Stimulated activated CD4-positive, alpha-beta T cell treated with anti-CD3 and anti-CD28 coated beads, Interleukin-2, amount 100 ng/mL, for 24 hours (primary cell): ENCODE measurements around the gene GRK3.
"Not testable (repeated sequence)": the region's sequence is repeated elsewhere in the genome, so short reads cannot be mapped to it uniquely, and the experiment has no call there.

Experiments
- DNase-seq, 2 donors: peaks; one replicate each; pipeline ENCODE4 v3.0.0-alpha.2; 2020

Gene GRK3

GRCh38 chr22:25564320-25564978 is at the start of gene GRK3:
TSS of gene GRK3 (plus strand) at chr22:25564675. CDS start at chr22:25565041, 366 bp downstream.
- peak; percentile 62 to 74 for DNase-seq

- DNase-seq = no peak
These were observed 46.3 kb upstream of the GRK3 start for GRCh38 chr22:25518000-25518663.

- DNase-seq = no peak
These were observed 39.1 kb upstream of the GRK3 start for GRCh38 chr22:25525376-25525775.

GRCh38 chr22:25525804-25526584 is 38.5 kb upstream of the GRK3 start:
- DNase-seq = not testable (repeated sequence)

- not testable (repeated sequence) for DNase-seq
These were observed 37.5 kb upstream of the GRK3 start for GRCh38 chr22:25527016-25527415.

- DNase-seq = not testable (repeated sequence)
These were observed 36.4 kb upstream of the GRK3 start for GRCh38 chr22:25528068-25528467.

GRCh38 chr22:25529059-25529458 is 35.4 kb upstream of the GRK3 start:
- not testable (repeated sequence) for DNase-seq

GRCh38 chr22:25529541-25530137 is 34.8 kb upstream of the GRK3 start:
- not testable (repeated sequence) for DNase-seq

GRCh38 chr22:25531677-25532076 is 32.8 kb upstream of the GRK3 start:
- not testable (repeated sequence) for DNase-seq

- DNase-seq = no peak
These were observed 29.8 kb upstream of the GRK3 start for GRCh38 chr22:25534724-25535123.

- DNase-seq = no peak
These were observed 27.9 kb upstream of the GRK3 start for GRCh38 chr22:25536589-25536988.

- DNase-seq = no peak
These were observed 24.1 kb upstream of the GRK3 start for GRCh38 chr22:25540166-25540907.

GRCh38 chr22:25540908-25541660 is 23.4 kb upstream of the GRK3 start:
- DNase-seq = no peak

- DNase-seq = no peak
These were observed 22.3 kb upstream of the GRK3 start for GRCh38 chr22:25542191-25542590.

GRCh38 chr22:25542720-25543402 is 21.6 kb upstream of the GRK3 start:
- DNase-seq = no peak

GRCh38 chr22:25545146-25545545 is 19.3 kb upstream of the GRK3 start:
- DNase-seq = no peak

- no peak for DNase-seq
These were observed 18.8 kb upstream of the GRK3 start for GRCh38 chr22:25545672-25546071.

GRCh38 chr22:25546242-25546641 is 18.2 kb upstream of the GRK3 start:
- no peak for DNase-seq

GRCh38 chr22:25546751-25547150 is 17.7 kb upstream of the GRK3 start:
- no peak for DNase-seq

GRCh38 chr22:25548866-25549464 is 15.5 kb upstream of the GRK3 start:
- DNase-seq = no peak

GRCh38 chr22:25551396-25551795 is 13.1 kb upstream of the GRK3 start:
- no peak for DNase-seq
